SK-N-SH (cell line): Measurements from ENCODE around the gene ANKRD39. TPM values are rescaled to one million over a fixed set of nuclear protein-coding genes. Genes with fewer than 3 reads are reported as not detected.

Source experiments
- CTCF ChIA-PET: fragments of 300-600, 350-600 bp; formaldehyde crosslinking; extraction: SDS; loops from one replicate; lab custom pipeline; 2021; lab: Yijun Ruan, JAX
- POLR2A ChIA-PET: fragments of 350-600 bp; sonication (Branson Sonifier 250); formaldehyde crosslinking; extraction: SDS; loops from one replicate; lab custom pipeline; 2020; ENCODE audit warnings: antibody characterized with exemption, inconsistent platforms; lab: Yijun Ruan, JAX
- DNase-seq: peaks from one replicate; pipeline ENCODE4 v3.0.0; 2012
- H2AFZ ChIP-seq: fragments of 200-600 bp; sonication (generic); 2 replicates; pipeline ENCODE4 v1.8.1; 2016; ENCODE audit warnings: antibody characterized with exemption, mild to moderate bottlenecking, low read depth
- H3F3A ChIP-seq: fragments of 200-600 bp; sonication (generic); replicated peaks from 2 replicates; pipeline ENCODE3; 2016; ENCODE audit warnings: antibody characterized with exemption, mild to moderate bottlenecking; ENCODE audit not compliant: insufficient read depth
- H3K27ac ChIP-seq, 2 experiments: fragments of 200-500 bp in 1 of 2; fragments of 200-600 bp in 1 of 2; sonication (Bioruptor generic) in 1 of 2; sonication (generic), shearing (Covaris generic) in 1 of 2; 2 replicates each; pipeline versions ENCODE4 v1.5.1 to v1.6.1; 2014 to 2016; ENCODE audit warnings: low read depth in 2 of 2, inconsistent platforms in 1 of 2, low read length in 1 of 2, mild to moderate bottlenecking in 1 of 2, mixed read lengths in 1 of 2
- H3K27me3 ChIP-seq: fragments of 200-600 bp; sonication (generic), shearing (Covaris generic); 2 replicates; pipeline ENCODE4 v1.6.1; 2016; ENCODE audit warnings: mixed run types; ENCODE audit not compliant: insufficient read depth
- H3K36me3 ChIP-seq, 2 experiments: fragments of 200-500 bp in 1 of 2; fragments of 200-600 bp in 1 of 2; sonication (Bioruptor generic) in 1 of 2; sonication (generic) in 1 of 2; replicated peaks in 1 of 2; 2 replicates each; pipeline versions ENCODE3 to v1.5.1; 2014 to 2016; ENCODE audit warnings: low read length in 1 of 2, mild to moderate bottlenecking in 1 of 2; ENCODE audit not compliant: insufficient read depth in 2 of 2, control insufficient read depth in 1 of 2
- H3K4me1 ChIP-seq, 2 experiments: fragments of 200-500 bp in 1 of 2; fragments of 200-600 bp in 1 of 2; sonication (Bioruptor generic) in 1 of 2; sonication (generic), shearing (Covaris generic) in 1 of 2; 2 replicates each; pipeline versions ENCODE4 v1.5.1 to v1.6.1; 2014 to 2016; ENCODE audit warnings: low read depth in 1 of 2, low read length in 1 of 2, mixed run types in 1 of 2; ENCODE audit not compliant: insufficient read depth in 2 of 2, control insufficient read depth in 1 of 2
- H3K4me2 ChIP-seq: fragments of 200-600 bp; sonication (generic), shearing (Covaris generic); 2 replicates; pipeline ENCODE4 v1.6.1; 2017; ENCODE audit warnings: mixed run types
- H3K4me3 ChIP-seq, 2 experiments: fragments of 200-500 bp in 1 of 2; fragments of 200-600 bp in 1 of 2; sonication (Bioruptor generic) in 1 of 2; sonication (generic), shearing (Covaris generic) in 1 of 2; 2 replicates each; pipeline versions ENCODE4 v1.5.1 to v1.8.1; 2014 to 2016; ENCODE audit warnings: low read depth in 2 of 2, inconsistent platforms in 1 of 2, low read length in 1 of 2, mild to moderate bottlenecking in 1 of 2, mixed read lengths in 1 of 2, moderate library complexity in 1 of 2
- H3K79me2 ChIP-seq: fragments of 200-600 bp; sonication (generic); 2 replicates; pipeline ENCODE4 v1.8.1; 2017; ENCODE audit warnings: mild to moderate bottlenecking; ENCODE audit not compliant: insufficient read depth
- H3K9ac ChIP-seq: fragments of 200-600 bp; sonication (generic); 2 replicates; pipeline ENCODE4 v1.6.1; 2017; ENCODE audit warnings: mixed run types
- H3K9me2 ChIP-seq: fragments of 200-600 bp; sonication (generic); 2 replicates; pipeline ENCODE4 v1.6.1; 2017; ENCODE audit warnings: mixed run types
- H3K9me3 ChIP-seq: fragments of 200-600 bp; sonication (generic); 2 replicates; pipeline ENCODE4 v1.6.1; 2017; ENCODE audit warnings: mixed run types, mild to moderate bottlenecking, moderate library complexity
- H4K20me1 ChIP-seq: fragments of 200-600 bp; sonication (generic); 2 replicates; pipeline ENCODE4 v1.6.1; 2017; ENCODE audit warnings: mild to moderate bottlenecking, mixed run types; ENCODE audit not compliant: insufficient read depth
- ELF1 ChIP-seq: IDR thresholded peaks from 2 replicates; pipeline ENCODE4 v1.4.0; 2012
- EZH2phosphoT487 ChIP-seq: fragments of 200-600 bp; sonication (generic); IDR thresholded peaks from 2 replicates; pipeline ENCODE4 v1.6.1; 2017; ENCODE audit warnings: low read depth, mixed run types, mild to moderate bottlenecking, antibody characterized with exemption, moderate library complexity, borderline replicate concordance
- FOSL2 ChIP-seq: IDR thresholded peaks from 2 replicates; pipeline ENCODE4 v1.4.0; 2012; ENCODE audit warnings: low read depth, mild to moderate bottlenecking, moderate library complexity, borderline replicate concordance
- FOXJ3 ChIP-seq: sonication (generic); formaldehyde crosslinking; IDR thresholded peaks from 2 replicates; pipeline ENCODE4 v1.5.1; 2020; ENCODE audit warnings: mild to moderate bottlenecking, missing genetic modification reagents
- FOXM1 ChIP-seq: IDR thresholded peaks from 2 replicates; pipeline ENCODE4 v1.4.0; 2012; ENCODE audit warnings: low read depth, mild to moderate bottlenecking
- MAX ChIP-seq: IDR thresholded peaks from 2 replicates; pipeline ENCODE4 v1.4.0; 2012; ENCODE audit warnings: low read depth
- RAD21 ChIP-seq: IDR thresholded peaks from 2 replicates; pipeline ENCODE4 v1.6.1; 2012; ENCODE audit warnings: mild to moderate bottlenecking, low read length
- RXRA ChIP-seq: IDR thresholded peaks from 2 replicates; pipeline ENCODE4 v1.4.0; 2012; ENCODE audit warnings: low read depth, mild to moderate bottlenecking, borderline replicate concordance
- WGBS: methylation state at CpG from one replicate; pipeline ENCODE4 v1.1.6; 2017; ENCODE audit warnings: low lambda C conversion rate; 5-methylcytosine and 5-hydroxymethylcytosine counted together
- polyA plus RNA-seq, 3 experiments: library from polyadenylated mRNA; depleted of rRNA; stranded (reverse); fragments of >200 nt; gene quantifications; 2 replicates each; pipeline ENCODE4 v1.2.3, GENCODE V29; 2012
- TF ChIP-seq, protein P1 (sequence below): fragments of 150-350 bp; IDR thresholded peaks from 2 replicates; pipeline ENCODE4 v1.6.1; 2016; ENCODE audit warnings: mild to moderate bottlenecking, low read depth, low read length

ANKRD39 gene
- polyA plus RNA-seq, 1 of the 3 experiments (the other 2 are of a cell fraction), result 11.8 TPM

DNA sequence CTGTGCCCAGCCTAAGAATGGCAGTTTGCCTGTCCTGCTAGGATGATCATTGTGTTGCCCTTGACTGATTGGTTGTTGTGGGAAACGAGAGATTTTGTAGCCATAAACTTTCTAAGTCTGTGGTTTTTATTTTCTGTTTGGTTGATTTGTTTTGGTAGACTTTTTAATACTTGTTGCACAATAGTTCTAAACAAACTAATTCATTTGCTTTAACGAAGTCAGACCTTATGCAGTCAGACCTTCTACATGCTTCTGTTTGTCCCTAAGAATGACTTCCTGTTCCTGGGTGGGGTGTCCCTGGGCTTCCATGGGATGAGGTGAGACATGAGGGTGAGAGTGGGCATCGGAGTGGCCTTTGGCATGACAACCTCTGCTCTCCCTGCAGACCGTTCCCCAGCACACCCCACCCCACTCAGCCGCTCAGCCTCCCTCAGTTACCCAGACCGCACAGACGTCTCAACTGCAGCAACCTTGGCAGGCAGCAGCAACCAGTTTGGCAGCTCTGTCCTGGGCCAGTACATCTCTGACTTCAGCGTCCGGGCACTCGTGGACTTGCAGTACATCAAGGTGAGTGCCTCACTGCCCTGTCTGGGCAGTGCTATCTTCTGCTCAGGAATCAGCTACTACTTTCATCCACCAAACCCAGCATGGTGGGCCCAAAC, 49.5 kb downstream of the ANKRD39 start:
- H3K9me3 ChIP-seq, result no peaks in the 10 kb centered on the region
- peaks cover 0 to 11% of the 10 kb centered on the region in 2 experiments; a peak in 1 of 4 replicates for H3K4me1 ChIP-seq
- no peaks in the 10 kb centered on the region for H4K20me1 ChIP-seq
- no peak overlapping the region for H3K27ac ChIP-seq
- DNase-seq, result no peak
- no peak overlapping the region for H2AFZ ChIP-seq
- no peak for TF ChIP-seq RAD21
- TF ChIP-seq, protein P1, sequence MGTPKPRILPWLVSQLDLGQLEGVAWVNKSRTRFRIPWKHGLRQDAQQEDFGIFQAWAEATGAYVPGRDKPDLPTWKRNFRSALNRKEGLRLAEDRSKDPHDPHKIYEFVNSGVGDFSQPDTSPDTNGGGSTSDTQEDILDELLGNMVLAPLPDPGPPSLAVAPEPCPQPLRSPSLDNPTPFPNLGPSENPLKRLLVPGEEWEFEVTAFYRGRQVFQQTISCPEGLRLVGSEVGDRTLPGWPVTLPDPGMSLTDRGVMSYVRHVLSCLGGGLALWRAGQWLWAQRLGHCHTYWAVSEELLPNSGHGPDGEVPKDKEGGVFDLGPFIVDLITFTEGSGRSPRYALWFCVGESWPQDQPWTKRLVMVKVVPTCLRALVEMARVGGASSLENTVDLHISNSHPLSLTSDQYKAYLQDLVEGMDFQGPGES, result no peak
- no peak for TF ChIP-seq FOSL2
- no peak for TF ChIP-seq FOXM1
- no peak for TF ChIP-seq MAX
- H3K79me2 ChIP-seq, result no peaks in the 10 kb centered on the region
- no peak overlapping the region for H3K4me2 ChIP-seq
- H3K4me3 ChIP-seq, result no peak overlapping the region
- WGBS, result 91% methylated on average over 10 of the region's 10 CpGs
- H3K9ac ChIP-seq, result no peak overlapping the region
- no peaks in the 10 kb centered on the region for H3K27me3 ChIP-seq
- CTCF ChIA-PET, result no interaction called here
- H3K9me2 ChIP-seq, result no peaks in the 10 kb centered on the region
- no peaks in the 10 kb centered on the region for H3F3A ChIP-seq
- peaks cover 0 to 2% of the 10 kb centered on the region in 2 experiments for H3K36me3 ChIP-seq
- POLR2A ChIA-PET, result no interaction called here

- Histone ChIP-seq H3K79me2 (no peaks in the 10 kb centered on the region), H3K9ac (no peak overlapping the region), H3F3A (no peaks in the 10 kb centered on the region), H3K4me3 (no peak overlapping the region), H3K36me3 (peaks cover 0 to 2% of the 10 kb centered on the region in 2 experiments), H4K20me1 (no peaks in the 10 kb centered on the region), H2AFZ (no peak overlapping the region), H3K9me3 (no peaks in the 10 kb centered on the region), H3K4me2 (no peak overlapping the region), H3K27ac (no peak overlapping the region), H3K4me1 (peaks cover 0 to 11% of the 10 kb centered on the region in 2 experiments; a peak in 1 of 4 replicates), H3K27me3 (no peaks in the 10 kb centered on the region), H3K9me2 (no peaks in the 10 kb centered on the region)
- TF ChIP-seq RXRA (no peak), ELF1 (no peak), FOXJ3 (CRISPR knock-in tag) (no peak), EZH2phosphoT487 (no peak)
- POLR2A ChIA-PET, result no interaction called here
- 99% methylated on average over 10 of the region's 10 CpGs for WGBS
- no peak for DNase-seq
- CTCF ChIA-PET, result interaction anchor here (0.8 to 1.5 kb wide), 2 partner anchors 9 to 257 kb away, joined by 3 to 6 read pairs; partner anchors contain the start of gene CNNM3
Measured at GRCh38 chr2:96807127-96807471, 50.7 kb downstream of the ANKRD39 start.
